ENCODE results near the gene TMEM150B.

TMEM150B gene

DNA sequence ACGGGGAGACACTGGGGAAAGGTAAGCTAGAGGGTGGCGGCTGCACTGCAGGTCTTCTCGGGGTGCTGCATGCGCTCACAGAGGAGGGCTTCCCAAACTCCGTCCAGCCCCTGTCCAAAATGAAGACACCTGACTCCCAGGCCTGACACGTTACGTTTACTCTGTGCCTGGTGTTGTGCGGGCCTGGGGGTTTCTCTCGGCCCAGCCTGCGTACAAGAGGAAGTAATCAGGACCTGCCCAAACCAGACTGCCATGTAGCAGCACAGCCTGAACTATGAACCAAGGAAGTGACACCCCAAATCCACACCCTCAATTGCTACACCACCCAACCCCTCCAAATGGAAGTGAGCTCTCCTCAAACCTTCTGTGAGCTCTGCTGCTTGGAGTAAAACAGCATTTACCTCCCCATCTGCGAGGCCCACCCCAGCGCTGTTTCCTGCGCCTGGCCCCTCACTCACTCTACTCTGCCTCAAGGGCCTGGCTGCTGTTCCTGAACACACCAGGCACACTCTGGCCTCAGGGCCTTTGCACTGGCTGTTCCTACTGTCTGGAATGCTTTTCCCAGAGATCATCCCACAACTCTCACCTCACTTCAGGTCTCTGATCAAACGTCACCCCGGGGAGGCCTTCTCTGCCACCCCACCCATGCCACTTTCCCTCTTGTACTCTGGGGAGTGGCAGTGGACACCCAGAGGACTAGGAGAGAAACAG lies 48.3 kb downstream of the TMEM150B start:
- Histone ChIP-seq H3K27ac (no peak overlapping the region), H3K27me3 (ENCODE audit: insufficient read depth, low read depth, severe bottlenecking) (no peaks in the 10 kb centered on the region), H3K36me3 (peaks cover 33% of the 10 kb centered on the region), H3K4me3 (ENCODE audit: low read depth, low read length) (no peak overlapping the region), H3K9me3 (ENCODE audit: severe bottlenecking) (no peaks in the 10 kb centered on the region)
- TF ChIP-seq CTCF (IDR thresholded peaks at IDR 0.05; ENCODE audit: low read depth, low read length), result no peak
- DNase-seq, result no peak

DNA sequence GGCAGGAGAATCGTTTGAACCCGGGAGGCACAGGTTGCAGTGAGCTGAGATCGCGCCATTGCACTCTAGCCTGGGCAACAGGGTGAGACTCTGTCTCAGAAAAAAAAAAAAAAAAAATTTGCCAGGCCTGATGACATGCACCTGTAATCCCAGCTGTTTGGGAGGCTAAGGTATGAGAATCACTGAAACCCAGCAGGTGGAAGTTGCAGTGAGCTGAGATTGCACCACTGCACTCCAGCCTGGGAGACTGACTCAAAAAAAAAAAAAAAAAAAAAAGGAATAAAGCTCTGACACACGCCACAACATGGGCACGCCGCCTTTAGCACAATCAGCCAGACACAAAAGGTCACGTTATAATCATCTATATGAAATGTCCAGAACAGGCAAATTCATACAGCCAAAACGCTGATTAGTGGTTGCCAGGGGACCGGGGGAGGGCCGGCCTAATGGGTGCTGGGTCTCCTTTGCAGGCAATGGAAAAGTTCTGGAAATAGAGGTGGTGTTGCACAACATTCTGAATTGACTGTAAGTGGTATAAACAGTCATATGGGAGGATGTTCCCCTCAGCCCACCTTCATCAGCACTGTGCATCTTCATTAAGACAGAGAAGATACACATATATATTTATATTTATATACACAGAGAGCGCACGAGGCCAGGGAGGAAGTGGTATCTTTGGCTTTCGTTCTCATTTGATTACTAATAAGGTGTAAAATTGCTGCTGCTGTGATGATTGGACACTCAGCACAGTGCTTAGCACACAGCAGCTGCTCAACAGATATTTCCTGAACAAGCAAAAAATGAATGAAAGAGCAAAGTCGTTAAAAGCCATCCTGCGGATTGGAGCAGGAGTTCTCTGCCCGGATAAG lies 49.1 kb downstream of the TMEM150B start:
- Histone ChIP-seq H3K27ac (no peak overlapping the region), H3K36me3 (peaks cover 33% of the 10 kb centered on the region), H3K9me3 (ENCODE audit: severe bottlenecking) (no peaks in the 10 kb centered on the region), H3K4me3 (ENCODE audit: low read depth, low read length) (no peak overlapping the region), H3K27me3 (ENCODE audit: insufficient read depth, low read depth, severe bottlenecking) (no peaks in the 10 kb centered on the region)
- DNase-seq, result no peak
- no peak for TF ChIP-seq CTCF (IDR thresholded peaks at IDR 0.05; ENCODE audit: low read depth, low read length)

DNA sequence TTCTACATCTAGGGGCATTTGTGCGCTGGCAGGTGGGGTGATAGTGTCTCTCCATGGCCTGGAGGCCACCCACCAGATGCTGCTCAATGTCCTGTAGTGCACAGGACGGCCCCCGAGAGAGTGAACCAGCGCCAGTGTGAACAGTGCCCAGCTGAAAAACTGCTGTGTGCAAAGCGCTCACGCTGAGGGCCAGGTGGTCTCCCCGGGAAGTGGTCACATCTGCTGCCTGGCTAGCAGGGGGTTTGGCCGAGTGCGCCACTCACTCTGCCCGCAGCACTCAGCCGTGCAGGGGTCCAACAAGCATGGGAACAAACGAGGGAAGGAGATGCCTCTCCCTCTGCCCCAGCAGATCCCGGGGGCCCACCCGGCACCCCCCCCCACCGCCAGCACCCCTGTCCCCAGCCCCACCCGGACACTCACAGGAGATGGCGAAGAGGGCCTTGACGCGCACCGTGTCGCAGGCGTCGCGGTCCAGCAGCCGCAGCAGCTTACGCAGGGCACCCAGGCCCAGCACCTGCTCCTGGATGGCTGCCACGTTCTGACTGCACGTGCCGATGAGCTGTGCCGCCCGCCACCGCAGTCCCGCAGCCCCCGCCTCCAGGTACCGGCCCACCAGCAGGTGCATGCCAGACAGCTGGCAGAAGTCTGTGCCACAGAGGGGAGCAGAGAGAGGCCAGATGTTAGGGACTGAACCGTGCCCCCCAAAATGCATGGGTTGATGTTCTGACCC lies 51.0 kb downstream of the TMEM150B start:
- DNase-seq, result no peak
- no peak for TF ChIP-seq CTCF (IDR thresholded peaks at IDR 0.05; ENCODE audit: low read depth, low read length)
- no peaks in the 10 kb centered on the region for H3K27me3 ChIP-seq (ENCODE audit: insufficient read depth, low read depth, severe bottlenecking)
- peaks cover 33% of the 10 kb centered on the region for H3K36me3 ChIP-seq
- H3K4me3 ChIP-seq (ENCODE audit: low read depth, low read length), result no peak overlapping the region
- H3K27ac ChIP-seq, result no peak overlapping the region
- no peaks in the 10 kb centered on the region for H3K9me3 ChIP-seq (ENCODE audit: severe bottlenecking)

GRCh38 chr19:55272142-55272541 lies 53.0 kb downstream of the TMEM150B start:
- Histone ChIP-seq H3K27me3 (ENCODE audit: insufficient read depth, low read depth, severe bottlenecking) (no peaks in the 10 kb centered on the region), H3K27ac (no peak overlapping the region)

More at GRCh38 chr19:55272142-55272541, 53.0 kb downstream of the TMEM150B start:
- Histone ChIP-seq H3K9me3 (ENCODE audit: severe bottlenecking) (peaks cover under 1% of the 10 kb centered on the region), H3K4me3 (ENCODE audit: low read depth, low read length) (no peak overlapping the region), H3K36me3 (peaks cover 22% of the 10 kb centered on the region)
- no peak for DNase-seq
- TF ChIP-seq CTCF (IDR thresholded peaks at IDR 0.05; ENCODE audit: low read depth, low read length), result no peak
